HG03103 (cell line): ENCODE data around the gene KLHL34.

Experiments used
- ATAC-seq: cut with Tn5 transposase; IDR thresholded peaks from one replicate; pipeline ENCODE4 v1.9.1; 2021; ENCODE audit warnings: low read depth; ENCODE audit not compliant: unreplicated experiment

The KLHL34 gene

DNA sequence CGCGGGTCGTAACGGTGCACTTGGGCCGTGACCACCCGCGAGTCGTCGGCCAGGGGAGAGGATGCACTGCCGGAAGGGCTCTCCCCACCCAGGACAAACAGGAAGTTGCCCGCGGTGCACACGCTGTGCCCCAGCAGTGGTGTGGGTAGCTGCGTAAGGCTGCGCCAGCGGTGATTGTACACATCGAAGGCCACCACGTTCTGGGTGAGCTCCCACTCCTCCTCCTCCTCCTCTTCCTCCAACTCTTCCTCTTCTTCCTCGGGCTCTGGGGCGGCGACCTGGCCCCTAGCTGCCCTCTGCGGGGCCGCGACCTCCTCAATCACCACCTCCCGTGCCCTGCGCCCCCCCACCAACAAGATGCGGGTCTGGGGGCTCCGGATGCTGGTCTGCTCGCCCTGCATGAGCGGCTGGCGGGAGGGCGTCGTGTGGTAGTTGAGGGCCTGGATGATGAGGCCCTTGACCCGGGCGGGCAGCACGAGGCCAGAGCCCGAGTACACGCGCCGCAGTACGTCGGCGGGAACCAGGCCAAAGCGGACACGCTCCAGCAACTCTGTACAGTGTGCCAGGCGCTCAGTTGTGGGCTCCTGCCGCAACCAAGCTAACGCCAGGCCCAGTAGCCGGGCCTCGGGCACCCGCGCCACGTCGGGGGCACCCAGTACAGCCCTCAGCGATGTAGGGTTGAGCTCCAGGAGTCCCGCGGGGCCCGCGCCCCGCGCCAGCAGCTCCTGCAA is 1.4 kb downstream of the KLHL34 start:
- ATAC-seq = no peak

- no peak for ATAC-seq
Measured at GRCh38 chrX:21655901-21656586, 2.1 kb downstream of the KLHL34 start.

DNA sequence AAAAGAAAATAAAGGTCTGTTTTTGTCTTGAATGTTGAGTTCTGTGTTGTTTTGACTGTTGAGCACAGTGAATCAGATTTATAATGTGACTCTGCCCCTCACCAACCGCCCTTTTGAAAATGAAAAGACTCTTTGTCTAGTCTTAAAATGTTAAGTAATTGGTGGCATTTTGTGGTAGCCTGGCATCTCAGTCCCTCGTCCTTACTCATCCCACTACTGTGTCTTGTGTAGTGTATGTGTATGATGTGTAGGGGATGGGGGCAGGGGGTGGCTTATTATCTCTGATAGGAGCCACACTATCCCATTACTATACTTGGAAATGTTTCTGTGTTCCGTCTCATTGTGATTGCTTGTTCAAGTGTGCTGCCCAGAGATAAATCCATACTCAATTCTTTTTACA is 12.2 kb downstream of the KLHL34 start:
- ATAC-seq = no peak

- ATAC-seq = no peak
Measured at GRCh38 chrX:21645431-21645830, 12.7 kb downstream of the KLHL34 start.

- ATAC-seq = no peak
Measured at GRCh38 chrX:21639775-21640174, 18.4 kb downstream of the KLHL34 start.

- no peak for ATAC-seq
Measured at GRCh38 chrX:21638311-21638710, 19.8 kb downstream of the KLHL34 start.

DNA sequence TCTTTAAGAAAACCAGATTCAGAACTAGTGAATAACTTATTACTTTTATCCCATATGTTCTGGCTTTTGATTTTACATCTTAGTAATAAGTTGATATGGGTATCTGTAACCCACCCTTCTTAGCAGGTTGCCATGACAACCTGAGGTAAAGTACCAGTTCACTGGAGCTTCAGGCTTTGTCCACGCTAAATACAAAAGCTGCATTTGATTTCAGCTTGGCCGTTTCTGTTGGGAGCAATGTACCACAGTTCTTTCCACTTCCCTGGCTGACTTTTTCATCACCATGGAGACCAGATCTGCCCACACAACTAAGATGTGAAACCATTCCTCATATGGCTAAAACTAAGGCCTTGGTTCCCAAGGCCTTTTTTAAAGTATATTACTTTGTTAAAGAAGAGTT is 26.1 kb downstream of the KLHL34 start:
- no peak for ATAC-seq

DNA sequence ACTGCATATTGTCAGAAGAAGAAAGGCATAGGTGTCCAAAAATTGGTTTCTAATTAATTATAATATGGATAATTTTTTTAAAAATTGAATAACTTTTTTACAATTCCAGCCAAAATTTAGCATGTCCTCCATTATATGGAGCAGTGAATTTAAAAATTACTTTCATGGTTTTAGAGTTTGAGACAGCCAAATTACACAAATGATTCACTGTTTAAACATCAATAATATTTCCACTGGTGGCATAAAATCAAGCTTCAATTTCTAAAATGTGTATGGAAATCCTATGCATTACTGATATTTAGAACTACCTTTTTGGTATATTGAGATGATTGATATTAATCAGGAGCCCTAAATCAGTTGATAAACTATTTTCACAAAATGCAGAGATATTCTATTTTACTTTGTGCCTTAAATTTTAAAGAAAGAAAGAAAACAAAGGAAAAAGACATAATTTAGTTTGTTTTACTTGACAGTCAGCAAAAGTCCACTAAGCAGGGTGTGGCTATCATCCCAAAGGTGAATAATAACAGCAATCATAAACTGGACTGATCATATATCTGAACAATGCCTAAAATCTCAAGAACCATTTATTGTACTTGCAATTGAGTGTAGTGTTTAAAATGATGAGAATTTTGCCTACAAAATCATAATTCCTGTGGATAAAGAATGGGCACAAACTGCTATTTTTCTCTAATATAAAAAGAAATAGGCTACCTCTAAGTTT is 34.2 kb downstream of the KLHL34 start:
- ATAC-seq = no peak

DNA sequence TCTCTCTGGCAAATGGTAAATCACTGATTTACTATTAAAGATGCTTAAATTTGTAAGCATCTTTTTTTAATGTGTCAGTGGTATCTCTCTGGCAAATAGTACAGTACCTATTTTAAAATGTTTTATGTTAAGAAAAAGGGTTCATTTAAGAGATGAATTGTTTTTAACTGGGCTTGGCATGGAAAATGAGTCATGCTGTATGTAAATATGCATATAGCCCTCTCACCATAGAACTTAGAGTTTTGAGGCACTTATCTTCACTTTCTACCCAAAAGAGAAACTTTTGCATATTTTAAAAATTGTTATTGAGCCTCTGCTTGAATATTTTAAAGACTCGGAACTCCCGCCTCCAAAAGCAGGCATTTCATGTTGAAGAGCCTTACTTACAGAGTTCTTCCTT is 37.9 kb downstream of the KLHL34 start:
- ATAC-seq = no peak

- ATAC-seq = no peak
Measured at GRCh38 chrX:21616386-21616785, 41.7 kb downstream of the KLHL34 start.

- ATAC-seq = no peak
Measured at GRCh38 chrX:21612154-21612553, 46.0 kb downstream of the KLHL34 start.

- no peak for ATAC-seq
Measured at GRCh38 chrX:21610168-21610567, 48.0 kb downstream of the KLHL34 start.

- no peak for ATAC-seq
Measured at GRCh38 chrX:21606002-21606401, 52.1 kb downstream of the KLHL34 start.
